ENCODE measurements around the gene VARS2. TPM values are rescaled to one million over a fixed set of nuclear protein-coding genes. Genes with fewer than 3 reads are reported as not detected.

The VARS2 gene
- total RNA-seq, 1 experiment from 2014 or later = 39.8 TPM

DNA sequence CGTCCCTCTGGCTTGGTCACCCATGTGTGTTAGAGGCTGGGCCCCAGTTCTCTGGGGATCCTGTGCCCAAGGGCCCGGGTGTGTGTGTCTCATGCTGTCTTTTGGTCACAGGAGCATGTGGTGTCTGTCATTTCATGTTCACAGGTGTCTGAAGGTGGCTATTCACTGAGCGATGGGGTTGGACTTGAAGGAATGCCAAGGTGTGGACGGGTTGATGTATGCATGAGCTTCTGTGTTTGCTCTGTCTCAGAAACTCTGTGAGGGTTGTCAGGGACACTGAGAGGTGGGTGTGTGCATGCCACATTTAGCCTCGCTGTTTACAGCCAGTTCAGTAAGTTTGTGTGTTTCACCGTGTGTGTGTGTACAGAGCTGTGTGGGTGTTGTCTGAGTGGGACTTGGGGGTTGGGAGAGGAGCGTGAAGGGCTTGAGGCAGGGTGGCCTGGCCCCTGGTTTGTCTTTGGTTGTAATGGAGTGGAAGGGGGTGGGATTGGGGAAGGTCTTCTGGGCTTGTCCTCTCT lies 28.5 kb upstream of the VARS2 start (continued):
- TF ChIP-seq CTCF (IDR thresholded peaks at IDR 0.05 in 2 of 3, conservative IDR thresholded peaks at IDR 0.05 in 1 of 3; ENCODE audit: borderline replicate concordance in 1 of 3, insufficient read depth in 1 of 3, low read depth in 2 of 3, low read length in 2 of 3) = no peak
- no peak for TF ChIP-seq ATF3 (IDR thresholded peaks at IDR 0.05)
- TF ChIP-seq JUND (IDR thresholded peaks at IDR 0.05) = no peak

DNA sequence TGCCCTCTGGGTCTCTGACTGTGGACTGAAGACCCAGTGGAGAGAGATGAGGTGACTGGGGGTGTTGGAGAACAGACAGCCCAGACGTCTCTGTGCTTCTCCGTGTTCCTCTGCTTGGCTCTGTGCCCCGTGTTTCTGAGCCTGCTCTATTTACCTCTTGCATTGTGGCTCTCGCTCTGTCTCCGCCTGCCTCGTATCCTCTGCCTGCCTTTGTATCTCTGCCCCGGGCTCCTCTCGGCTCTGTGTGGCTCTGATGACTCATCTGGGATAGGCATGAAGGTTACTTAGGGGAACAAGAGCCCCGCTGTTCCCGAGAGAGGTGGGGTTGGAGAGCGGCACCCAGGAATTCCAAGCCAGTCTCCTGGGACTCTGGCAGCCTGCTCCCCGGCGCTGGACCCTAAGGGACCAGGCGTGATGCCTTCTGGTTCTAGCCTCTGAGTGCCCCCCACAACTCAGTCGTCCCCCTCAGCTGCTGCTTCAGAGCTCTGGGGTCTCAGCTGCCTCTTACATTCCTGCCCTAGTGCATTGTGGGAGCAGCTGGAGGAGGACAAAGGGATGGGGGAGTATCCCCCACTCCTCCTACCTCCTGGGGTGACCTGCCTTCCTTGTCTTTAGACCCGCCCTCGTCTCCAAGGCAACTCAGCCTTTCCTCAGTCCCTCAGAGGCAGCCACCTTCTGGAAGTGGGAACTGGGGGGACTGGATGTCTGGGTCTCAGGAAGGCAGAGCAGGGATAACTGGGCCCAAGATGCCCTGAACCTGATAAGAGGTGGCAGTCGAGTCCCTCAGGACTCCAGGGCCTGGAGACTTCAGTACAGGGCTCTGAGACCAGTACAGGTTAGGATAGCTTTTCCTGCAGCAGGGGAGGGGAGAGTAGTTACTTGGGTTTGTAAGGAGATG lies 27.8 kb upstream of the VARS2 start:
- BruUV-seq (replicated peaks) = TSS peak; percentile 3

More for the DNA sequence above, 27.8 kb upstream of the VARS2 start:
- H2AFZ ChIP-seq (ENCODE audit: low read depth, low read length, poor library complexity, severe bottlenecking) = no peak overlapping the region
- peaks cover 77% of the 10 kb centered on the region for H3K79me2 ChIP-seq (ENCODE audit: insufficient read depth, low read length)
- peak overlapping the region; percentile 99 for H3K27ac ChIP-seq (ENCODE audit: low read depth, low read length)
- peaks cover 14 to 25% of the 10 kb centered on the region in 2 experiments; a peak in 3 of 4 replicates for H3K36me3 ChIP-seq (ENCODE audit: control insufficient read depth in 1 of 2, insufficient read depth in 2 of 2, low read length in 2 of 2)
- TF ChIP-seq POLR2AphosphoS5 (IDR thresholded peaks at IDR 0.05; ENCODE audit: low read depth, low read length) = peak; percentile 55; the same call in 1 of the 2 replicates
- peak; percentile 48 for TF ChIP-seq TCF7L2 (IDR thresholded peaks at IDR 0.05; ENCODE audit: borderline replicate concordance, extremely low read depth, insufficient read depth, insufficient read length)
- no peak for TF ChIP-seq EZH2 (IDR thresholded peaks at IDR 0.05)
- H4K20me1 ChIP-seq (ENCODE audit: insufficient read depth) = no peaks in the 10 kb centered on the region
- CTCF ChIA-PET = no interaction called here
- peak; percentile 69 for ATAC-seq
- peak; percentile 83 for DNase-seq (ENCODE audit: low read depth, low spot score)
- intact Hi-C loops (cut with micrococcal nuclease) = loop anchor here (2.0 kb wide), 1 partner anchor 23 kb away; the partner anchor contains the start of gene GTF2H4
- POLR2A ChIA-PET = interaction anchor here (0.6 kb wide), 1 partner anchor 27 kb away, joined by 4 read pairs; no protein-coding TSS in a partner anchor
- H3K4me1 ChIP-seq (ENCODE audit: control insufficient read depth in 1 of 2, insufficient read depth in 2 of 2, low read length in 2 of 2) = peaks cover 44 to 62% of the 10 kb centered on the region in 2 experiments
- no peaks in the 10 kb centered on the region for H3K9me3 ChIP-seq (ENCODE audit: control insufficient read depth in 1 of 2, insufficient read depth in 1 of 2, low read depth in 1 of 2, low read length in 2 of 2)
- peak overlapping the region; percentile 92 for H3K9ac ChIP-seq (ENCODE audit: low read length)
- RAD21 ChIA-PET (ENCODE audit: low non-redundant PET in 1 of 2, low total read pairs in 2 of 2, uncharacterized antibody in 2 of 2, unreplicated experiment in 2 of 2) = no interaction called here
- H3K27me3 ChIP-seq (ENCODE audit: insufficient read depth, low read length) = no peaks in the 10 kb centered on the region
- H3K4me3 ChIP-seq (replicated peaks in 1 of 2; ENCODE audit: low read depth in 1 of 2, low read length in 2 of 2) = peak overlapping the region; percentile 83 to 87
- H3K9me2 ChIP-seq (ENCODE audit: insufficient read depth) = no peaks in the 10 kb centered on the region
- H3K4me2 ChIP-seq (ENCODE audit: low read length) = peak overlapping the region; percentile 99
